Nephron progenitor cell (in vitro differentiated cells): ENCODE measurements around the gene ADORA1.

ENCODE experiments used
- DNase-seq: peaks from one replicate; pipeline ENCODE4 v3.0.0; 2021
- H3K27ac Mint-ChIP-seq: 2 replicates; pipeline ENCODE4 v1.8.0; 2021; ENCODE audit warnings: mild to moderate bottlenecking, moderate library complexity, mixed read lengths
- H3K27me3 Mint-ChIP-seq: 2 replicates; pipeline ENCODE4 v1.8.0; 2021; ENCODE audit warnings: mild to moderate bottlenecking, low read depth, mixed read lengths; ENCODE audit not compliant: poor library complexity
- H3K36me3 Mint-ChIP-seq: 2 replicates; pipeline ENCODE4 v1.8.0; 2021; ENCODE audit warnings: low read depth, mixed read lengths
- H3K4me1 Mint-ChIP-seq: 2 replicates; pipeline ENCODE4 v1.8.0; 2021; ENCODE audit warnings: mixed read lengths
- H3K4me3 Mint-ChIP-seq: 2 replicates; pipeline ENCODE4 v1.8.0; 2021; ENCODE audit warnings: mild to moderate bottlenecking, moderate library complexity, mixed read lengths
- H3K9me3 Mint-ChIP-seq: 2 replicates; pipeline ENCODE4 v1.8.0; 2021; ENCODE audit warnings: mild to moderate bottlenecking, moderate library complexity, mixed read lengths
- TF ChIP-seq, protein P1 (sequence below): fragments of 200-600 bp; sonication (generic); IDR thresholded peaks from 2 replicates; pipeline ENCODE4 v1.5.0; 2021; ENCODE audit warnings: antibody characterized with exemption

ADORA1 gene

DNA sequence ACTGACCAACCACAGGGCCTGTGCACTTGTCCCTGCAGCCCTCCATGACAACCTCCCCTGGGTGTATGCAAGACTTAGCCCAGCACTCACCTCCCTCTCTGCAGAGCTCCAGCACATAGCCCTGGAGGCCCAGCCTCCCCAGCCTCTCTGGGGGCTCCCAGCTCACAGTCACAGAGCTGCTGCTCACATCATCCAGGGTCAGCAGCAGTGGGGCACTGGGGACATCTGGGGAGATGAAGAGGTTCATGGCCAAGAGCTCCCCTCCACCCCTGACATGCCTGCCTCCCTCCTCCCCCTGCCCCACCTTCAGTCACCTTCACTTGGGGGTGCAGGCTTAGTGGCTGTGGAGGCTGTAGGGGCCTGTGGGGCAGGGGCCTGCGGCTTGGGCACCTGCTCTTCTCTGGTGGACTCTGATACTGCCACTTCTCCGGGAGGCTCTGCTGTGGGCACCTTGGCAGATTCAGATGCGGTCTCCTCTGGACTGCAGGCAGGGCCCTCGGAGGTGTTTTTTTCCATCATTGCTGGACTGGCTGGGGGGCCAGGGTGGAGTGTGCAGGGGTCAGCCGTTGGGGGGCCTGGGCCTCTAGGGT lies 47.8 kb downstream of the ADORA1 start, which contains the start of gene MYBPH:
TSS of gene MYBPH (minus strand) at position 590 of the 590 bp plus-strand sequence. CDS start at position 519, 71 bp downstream.
- no peak for DNase-seq
- Mint-ChIP-seq H3K27ac (peak within 1 kb of the TSS; percentile 38), H3K4me1 (peaks cover 51% of the 10 kb centered on the region), H3K36me3 (no peaks in the 10 kb centered on the region), H3K9me3 (no peaks in the 10 kb centered on the region), H3K4me3 (no peak within 1 kb of the TSS), H3K27me3 (peaks cover 7% of the 10 kb centered on the region)
- TF ChIP-seq, protein P1, sequence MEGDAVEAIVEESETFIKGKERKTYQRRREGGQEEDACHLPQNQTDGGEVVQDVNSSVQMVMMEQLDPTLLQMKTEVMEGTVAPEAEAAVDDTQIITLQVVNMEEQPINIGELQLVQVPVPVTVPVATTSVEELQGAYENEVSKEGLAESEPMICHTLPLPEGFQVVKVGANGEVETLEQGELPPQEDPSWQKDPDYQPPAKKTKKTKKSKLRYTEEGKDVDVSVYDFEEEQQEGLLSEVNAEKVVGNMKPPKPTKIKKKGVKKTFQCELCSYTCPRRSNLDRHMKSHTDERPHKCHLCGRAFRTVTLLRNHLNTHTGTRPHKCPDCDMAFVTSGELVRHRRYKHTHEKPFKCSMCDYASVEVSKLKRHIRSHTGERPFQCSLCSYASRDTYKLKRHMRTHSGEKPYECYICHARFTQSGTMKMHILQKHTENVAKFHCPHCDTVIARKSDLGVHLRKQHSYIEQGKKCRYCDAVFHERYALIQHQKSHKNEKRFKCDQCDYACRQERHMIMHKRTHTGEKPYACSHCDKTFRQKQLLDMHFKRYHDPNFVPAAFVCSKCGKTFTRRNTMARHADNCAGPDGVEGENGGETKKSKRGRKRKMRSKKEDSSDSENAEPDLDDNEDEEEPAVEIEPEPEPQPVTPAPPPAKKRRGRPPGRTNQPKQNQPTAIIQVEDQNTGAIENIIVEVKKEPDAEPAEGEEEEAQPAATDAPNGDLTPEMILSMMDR, result no peak

DNA sequence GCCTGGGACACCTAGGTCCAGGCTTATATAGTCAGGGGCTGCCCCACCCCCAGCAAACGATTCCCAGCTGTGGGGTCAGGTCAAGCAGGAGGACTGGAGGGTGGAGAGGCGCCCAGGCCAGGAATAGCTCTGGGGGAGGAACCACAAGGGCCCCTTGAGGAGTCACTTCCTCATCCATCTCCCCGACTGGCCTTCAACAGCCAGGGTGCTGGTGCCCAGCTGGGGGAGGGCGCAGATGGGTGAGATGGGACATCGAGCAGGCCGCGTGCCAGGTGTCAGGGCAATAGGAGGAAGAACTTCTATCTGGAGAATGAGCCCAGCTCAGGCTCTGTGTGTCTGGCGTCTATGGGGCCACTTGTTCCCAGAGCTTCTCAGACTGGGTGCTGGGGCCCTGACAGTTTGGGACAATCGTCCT lies 48.3 kb downstream of the ADORA1 start:
- no peaks in the 10 kb centered on the region for H3K9me3 Mint-ChIP-seq
- no peaks in the 10 kb centered on the region for H3K36me3 Mint-ChIP-seq
- peaks cover 4% of the 10 kb centered on the region for H3K27me3 Mint-ChIP-seq
- H3K4me3 Mint-ChIP-seq, result no peak overlapping the region
- H3K4me1 Mint-ChIP-seq, result peaks cover 51% of the 10 kb centered on the region
- TF ChIP-seq, protein P1, result no peak
- DNase-seq, result no peak
- H3K27ac Mint-ChIP-seq, result no peak overlapping the region

DNA sequence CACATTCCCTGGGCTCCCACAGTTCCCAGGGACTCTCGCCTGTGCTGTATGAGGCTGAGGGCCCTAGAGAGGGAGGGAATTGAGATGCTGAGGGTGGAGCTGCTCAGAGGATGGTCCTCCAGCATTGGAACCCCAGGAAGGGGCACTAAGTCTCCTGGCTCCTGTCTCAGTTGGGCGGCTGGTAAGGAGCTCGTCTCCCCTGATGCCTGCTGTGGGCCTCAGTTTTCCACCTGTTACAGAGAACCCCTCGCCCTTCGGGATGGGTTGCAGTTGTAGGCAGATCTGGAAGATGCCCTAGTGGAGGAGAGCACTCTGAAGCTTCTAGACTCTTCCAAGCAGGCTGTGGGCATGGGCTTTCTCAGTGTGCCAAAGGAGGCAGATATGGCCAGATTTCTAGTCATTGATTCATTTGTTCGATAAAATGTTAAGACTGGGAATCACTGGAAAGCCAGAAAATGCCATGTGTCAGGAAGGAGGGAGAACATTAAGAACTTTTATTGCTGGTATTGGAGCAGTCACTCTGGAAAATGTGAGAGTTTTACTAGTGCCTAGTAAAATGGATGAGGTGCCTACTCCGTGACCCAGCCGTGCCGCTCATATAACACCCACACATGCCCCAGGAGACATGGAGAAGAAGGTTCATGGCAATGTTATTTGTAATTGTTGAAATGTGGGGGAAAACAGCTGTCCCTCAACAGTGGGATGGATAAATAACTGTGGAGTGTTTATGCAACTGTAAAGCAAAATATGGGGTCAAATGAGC lies 48.9 kb downstream of the ADORA1 start:
- peaks cover 4% of the 10 kb centered on the region for H3K27me3 Mint-ChIP-seq
- no peaks in the 10 kb centered on the region for H3K9me3 Mint-ChIP-seq

DNA sequence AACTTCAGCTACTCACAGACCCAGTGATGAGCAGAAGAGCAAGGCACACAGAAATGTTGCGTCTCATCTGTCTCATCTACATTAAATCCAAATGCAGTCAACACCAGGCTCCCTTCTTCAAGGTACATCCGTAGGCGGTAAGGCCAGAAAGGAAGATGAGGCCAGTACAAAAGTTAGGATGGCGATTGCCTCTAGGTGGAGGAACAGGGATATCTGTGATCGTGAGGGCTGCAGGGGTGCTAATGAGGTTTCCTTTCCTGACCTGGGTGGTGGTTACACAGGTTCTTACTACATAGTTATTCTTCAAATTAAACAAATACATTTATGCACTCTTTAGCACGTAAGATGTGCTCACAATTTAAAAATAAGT lies 49.5 kb downstream of the ADORA1 start:
- Mint-ChIP-seq H3K36me3 (no peaks in the 10 kb centered on the region), H3K27ac (no peak overlapping the region), H3K27me3 (peaks cover 9% of the 10 kb centered on the region), H3K9me3 (no peaks in the 10 kb centered on the region), H3K4me3 (no peak overlapping the region), H3K4me1 (peaks cover 51% of the 10 kb centered on the region)
- TF ChIP-seq, protein P1, result no peak
- DNase-seq, result no peak

More for the DNA sequence above, 48.9 kb downstream of the ADORA1 start:
- no peak for DNase-seq
- H3K36me3 Mint-ChIP-seq, result no peaks in the 10 kb centered on the region
- peak overlapping the region; percentile 38 for H3K27ac Mint-ChIP-seq
- peaks cover 51% of the 10 kb centered on the region for H3K4me1 Mint-ChIP-seq
- no peak overlapping the region for H3K4me3 Mint-ChIP-seq
- TF ChIP-seq, protein P1, result no peak

DNA sequence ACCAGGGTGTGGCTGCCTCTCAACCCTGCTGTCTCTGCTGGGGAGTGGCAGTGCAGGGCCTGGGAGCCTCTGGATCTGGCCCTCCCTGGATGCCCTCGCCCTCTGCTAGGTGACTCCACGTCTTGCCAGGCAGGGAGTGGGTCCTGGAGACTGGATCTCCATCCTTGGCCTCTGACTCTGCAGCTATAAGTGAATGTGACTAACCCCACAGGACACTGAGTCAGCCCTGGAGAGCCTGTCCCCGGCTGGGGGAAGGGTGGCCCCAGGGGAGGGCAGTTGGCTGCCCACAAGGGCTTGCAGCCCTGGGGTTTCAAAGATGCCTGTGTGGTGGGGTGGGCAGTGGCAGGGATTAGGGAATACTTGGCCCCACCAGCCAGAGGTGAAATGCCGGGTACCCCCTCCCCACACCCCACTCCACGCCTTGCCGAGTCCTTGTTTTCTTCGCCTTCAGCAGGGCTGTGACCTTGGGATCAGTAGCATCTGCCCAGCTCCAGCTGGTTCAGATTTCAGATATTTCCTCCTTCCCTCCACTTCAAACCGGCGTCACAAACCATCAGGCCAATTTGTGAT lies 50.0 kb downstream of the ADORA1 start:
- Mint-ChIP-seq H3K27ac (peak overlapping the region; percentile 66), H3K36me3 (no peaks in the 10 kb centered on the region), H3K27me3 (peaks cover 9% of the 10 kb centered on the region), H3K4me1 (peaks cover 51% of the 10 kb centered on the region), H3K4me3 (peak overlapping the region; percentile 48), H3K9me3 (no peaks in the 10 kb centered on the region)
- TF ChIP-seq, protein P1, result no peak
- no peak for DNase-seq
